Anterior cingulate cortex (tissue), 58 donors: Measurements from ENCODE around the gene PDE3A.
"Not testable (repeated sequence)": the region's sequence is repeated elsewhere in the genome, so short reads cannot be mapped to it uniquely, and the experiment has no call there.

Experiments used
- DNase-seq, 58 donors: peaks; one replicate each; lab custom pipeline; 2025; lab: John Stamatoyannopoulos, UW

Gene PDE3A

DNA sequence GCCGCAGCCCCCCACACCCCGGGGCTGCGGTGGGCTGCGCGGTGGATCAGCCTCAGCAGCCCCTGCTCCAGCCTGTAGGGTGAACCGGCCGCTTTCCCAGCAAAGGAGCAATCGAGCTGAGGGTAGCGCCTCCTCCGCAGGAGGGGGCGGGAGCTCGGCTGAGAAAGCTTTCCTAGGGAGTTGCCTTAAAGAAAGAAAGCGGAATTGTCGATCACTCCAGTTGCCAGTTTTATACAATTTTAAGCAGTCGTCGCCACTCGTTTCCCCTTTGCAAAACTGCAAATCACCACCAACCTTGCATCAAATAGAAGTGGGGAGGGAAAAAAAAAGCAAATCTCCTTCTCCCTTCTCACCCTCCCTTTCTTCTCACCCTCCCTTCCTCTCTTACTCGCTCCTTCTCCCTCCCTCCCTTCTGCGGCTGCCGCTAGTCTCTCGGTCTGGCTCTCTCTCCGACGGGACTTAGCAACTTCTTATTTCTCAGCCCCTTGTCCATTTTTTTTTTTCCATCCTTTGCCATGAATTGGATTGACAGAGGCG lies at the start of gene PDE3A:
Gene PDE3A, plus strand, starts transcription at position 424 of the 537 bp plus-strand sequence. CDS start 748 bp downstream, outside the sequence.
- peak in 43 of 58 donors; percentile 1 to 64 (median 25) for DNase-seq

DNA sequence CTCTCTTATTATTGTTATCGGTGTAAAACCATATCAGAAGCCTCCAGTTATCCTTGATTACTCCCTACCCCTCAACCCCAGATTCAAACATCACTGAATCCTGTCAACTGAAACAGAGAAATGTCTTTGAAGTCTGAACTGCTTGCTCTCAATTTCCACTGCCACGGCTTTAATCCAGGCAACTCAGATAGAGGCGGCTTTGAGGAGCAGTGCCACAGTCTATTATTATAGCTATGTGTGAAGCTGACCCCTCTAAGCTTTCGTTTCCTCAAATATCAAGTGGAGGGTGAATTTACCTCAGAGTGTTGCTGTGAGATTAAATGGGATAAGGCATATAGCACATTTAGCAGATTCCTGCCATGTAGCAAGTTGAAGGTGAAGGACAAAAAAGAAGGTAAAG lies 49.0 kb upstream of the PDE3A start:
- no peak for DNase-seq

DNA sequence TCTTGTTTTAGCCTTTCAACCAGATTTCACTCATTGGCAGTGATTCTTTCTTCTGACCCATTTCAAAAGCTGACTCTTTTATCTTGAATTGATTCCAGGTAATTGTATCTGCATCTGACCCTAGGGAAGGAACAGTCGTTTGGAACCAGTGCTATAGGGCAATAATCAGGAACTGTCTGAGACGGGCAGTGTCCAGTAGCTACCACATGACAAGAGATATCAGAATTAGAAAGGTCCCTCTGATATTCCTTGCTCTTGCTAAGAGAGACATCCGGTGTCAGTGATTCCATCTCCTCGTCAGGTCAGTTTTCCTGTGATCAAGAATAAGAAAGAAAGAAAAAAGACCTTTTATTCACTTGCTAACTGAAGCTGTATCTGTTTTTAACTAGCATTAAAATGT lies 47.8 kb upstream of the PDE3A start:
- no peak for DNase-seq

DNA sequence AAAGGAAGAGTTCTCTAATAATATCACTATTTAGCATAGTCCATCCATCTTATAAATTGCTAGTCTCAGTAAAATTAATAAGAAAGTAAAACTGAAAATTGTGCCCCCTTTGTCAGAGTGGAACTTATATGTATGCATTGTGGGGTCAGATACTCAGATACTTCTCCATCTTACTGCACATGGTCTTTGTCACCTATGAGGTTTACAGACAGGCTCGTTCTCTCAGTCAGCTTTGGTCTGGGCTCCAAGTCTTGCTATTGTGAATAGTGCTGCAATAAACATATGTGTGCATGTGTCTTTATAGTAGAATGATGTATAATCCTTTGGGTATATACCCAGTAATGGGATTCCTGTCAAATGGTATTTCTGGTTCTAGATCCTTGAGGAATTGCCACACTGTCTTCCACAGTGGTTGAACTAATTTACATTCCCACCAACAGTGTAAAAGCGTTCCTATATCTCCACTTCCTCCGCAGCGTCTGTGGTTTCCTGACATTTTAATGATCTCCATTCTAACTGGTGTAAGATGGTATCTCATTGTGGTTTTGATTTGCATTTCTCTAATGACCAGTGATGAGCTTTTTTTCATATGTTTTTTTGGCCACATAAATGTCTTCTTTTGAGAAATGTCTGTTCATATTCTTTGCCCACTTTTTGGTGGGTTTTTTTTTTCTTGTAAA lies 37.4 kb upstream of the PDE3A start:
- DNase-seq = not testable (repeated sequence)

DNA sequence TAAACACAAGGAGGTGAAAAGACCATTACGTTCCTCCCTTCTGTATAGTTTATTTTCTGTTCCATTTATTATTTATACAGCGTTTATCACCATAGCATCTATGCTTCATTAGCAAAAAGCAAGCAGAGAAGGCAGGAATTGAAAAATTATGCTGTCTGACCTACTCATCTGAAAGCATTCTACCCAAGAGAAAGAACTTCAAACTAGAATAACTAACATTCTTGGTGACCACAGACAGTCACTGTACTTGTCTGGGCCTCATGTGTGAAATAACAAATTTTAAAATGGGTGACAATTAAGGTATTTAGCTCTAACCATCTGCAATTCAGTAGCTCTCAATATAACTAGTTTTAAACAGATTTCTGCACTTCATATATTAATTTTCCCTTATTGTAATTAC lies 29.3 kb upstream of the PDE3A start:
- DNase-seq = no peak

DNA sequence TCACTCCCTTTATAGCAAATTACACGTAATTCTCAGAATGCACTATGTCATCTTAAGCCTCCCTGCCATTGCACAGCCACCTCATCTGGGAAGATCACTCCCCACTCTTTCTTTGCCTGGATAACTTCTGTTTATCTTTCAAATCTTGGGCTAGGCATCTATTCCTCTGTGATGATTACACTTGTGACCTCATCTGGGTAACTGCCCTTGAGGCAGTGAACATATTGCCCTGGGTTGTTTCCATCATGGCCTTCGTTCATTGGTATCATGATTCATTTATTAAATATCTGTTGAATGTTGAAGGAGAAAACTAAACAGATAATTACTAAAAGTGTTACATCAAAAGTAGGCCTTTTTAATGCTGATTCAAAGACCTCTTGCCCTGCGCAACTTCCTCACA lies 26.2 kb upstream of the PDE3A start:
- no peak for DNase-seq

DNA sequence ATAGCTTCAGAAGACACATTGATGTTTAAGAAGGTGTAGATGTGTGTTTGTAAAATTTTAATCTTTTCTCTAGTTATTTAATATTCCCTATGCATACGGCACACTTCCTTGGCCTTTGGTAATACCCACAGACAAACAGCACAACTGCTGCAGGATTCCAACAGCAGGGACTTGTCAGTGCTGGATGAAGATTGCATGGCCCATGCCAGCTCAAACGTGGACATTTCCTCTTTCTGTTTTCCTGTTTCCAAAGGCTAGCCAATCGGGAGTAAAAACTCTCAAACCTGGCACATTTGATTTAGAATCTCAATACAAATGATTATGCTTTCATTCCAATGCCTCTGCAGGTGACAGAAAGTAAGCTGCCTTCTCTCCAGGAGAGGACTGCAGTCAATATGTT lies 22.5 kb upstream of the PDE3A start:
- DNase-seq = no peak

DNA sequence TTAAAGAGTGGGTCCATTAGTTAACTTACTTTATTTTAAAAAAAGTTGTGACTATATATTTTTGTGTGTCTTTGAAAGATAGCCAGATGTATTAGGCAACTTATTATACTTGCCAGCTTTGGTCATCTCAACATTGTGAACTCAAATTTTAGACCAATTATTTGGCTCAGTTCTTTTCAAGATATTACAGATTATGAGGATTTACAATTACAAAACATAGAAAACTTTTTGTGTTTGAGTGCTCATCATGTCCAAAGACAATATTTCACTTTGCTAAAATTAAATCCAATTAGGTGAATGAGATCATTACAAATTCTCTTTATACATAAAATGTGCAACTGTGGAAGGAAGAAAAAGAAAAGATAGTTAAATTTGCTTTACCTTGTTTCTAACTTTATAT lies 18.3 kb upstream of the PDE3A start:
- no peak for DNase-seq

DNA sequence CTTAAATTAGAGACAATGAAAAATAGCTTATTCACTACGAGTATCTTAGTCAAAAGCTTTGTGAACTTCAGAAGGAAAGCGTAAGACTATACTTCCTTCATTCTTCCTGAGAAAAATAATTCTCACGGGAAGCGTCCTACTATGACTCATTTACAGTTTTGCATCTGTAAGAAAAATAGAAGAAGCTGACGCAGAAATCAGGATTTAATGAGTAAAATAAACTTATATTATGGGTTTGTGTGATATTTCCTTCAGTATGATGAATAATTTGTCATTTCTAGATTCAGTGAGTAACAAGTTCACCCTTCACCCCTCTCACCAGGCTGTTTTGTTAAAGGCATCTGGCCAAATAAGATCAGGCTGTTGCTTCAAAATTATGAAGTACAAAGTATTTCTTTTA lies 17.8 kb upstream of the PDE3A start:
- no peak for DNase-seq

DNA sequence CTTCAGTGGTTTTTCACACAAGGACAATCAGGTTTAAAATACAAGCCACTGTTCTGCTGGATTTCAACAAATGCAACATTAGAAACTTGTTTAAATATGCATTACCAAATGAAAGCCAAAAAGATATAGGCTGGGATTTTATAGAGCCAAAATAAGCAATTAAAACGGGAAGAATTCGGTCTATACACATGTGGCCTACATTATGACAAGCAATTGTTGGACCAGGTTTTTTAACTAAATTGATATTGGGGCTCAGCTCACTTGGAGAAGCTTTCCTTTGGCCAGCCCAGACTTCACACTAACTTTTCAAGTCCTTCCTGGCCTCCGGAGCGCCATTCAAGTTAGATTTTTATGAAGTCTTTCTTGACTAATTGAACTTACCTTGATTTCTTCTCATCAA lies 16.9 kb upstream of the PDE3A start:
- no peak for DNase-seq

DNA sequence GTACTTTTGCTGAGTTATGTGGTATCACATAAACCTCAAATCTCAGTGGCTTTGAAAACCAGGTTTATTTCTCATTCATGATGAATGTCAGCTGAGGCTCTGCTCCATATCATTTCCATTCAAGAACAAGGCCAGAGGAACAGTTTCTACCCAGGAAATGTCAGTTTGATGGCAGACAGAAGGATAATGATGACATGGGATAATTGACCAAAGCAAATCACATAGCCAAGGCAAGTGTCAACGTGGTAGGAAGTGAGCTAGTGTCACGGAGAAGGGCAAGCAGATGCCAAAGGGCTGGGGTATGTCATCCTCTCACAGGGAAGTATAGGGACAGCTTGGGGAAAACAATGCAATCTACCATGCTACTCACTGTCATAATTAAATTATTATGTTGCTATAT lies 12.3 kb upstream of the PDE3A start:
- DNase-seq = no peak

DNA sequence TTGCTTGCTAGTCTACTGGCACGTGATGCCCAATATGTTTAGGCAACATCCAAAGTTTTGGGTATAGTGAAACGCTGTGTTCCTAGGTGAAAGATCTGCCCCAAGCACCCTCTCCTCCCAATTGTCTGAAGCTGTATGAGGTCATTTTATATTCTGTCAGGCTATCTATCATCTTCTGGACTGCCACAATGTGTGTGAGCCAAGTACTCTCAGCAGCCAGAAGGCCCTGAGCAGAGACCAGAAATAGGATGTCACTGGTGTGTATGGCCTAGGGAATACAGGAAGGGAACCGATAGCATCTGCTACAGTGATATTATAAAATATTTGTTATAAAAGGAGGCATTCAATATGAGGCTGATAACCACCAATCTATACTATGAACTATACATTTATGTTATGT lies 7.9 kb upstream of the PDE3A start:
- DNase-seq = no peak

DNA sequence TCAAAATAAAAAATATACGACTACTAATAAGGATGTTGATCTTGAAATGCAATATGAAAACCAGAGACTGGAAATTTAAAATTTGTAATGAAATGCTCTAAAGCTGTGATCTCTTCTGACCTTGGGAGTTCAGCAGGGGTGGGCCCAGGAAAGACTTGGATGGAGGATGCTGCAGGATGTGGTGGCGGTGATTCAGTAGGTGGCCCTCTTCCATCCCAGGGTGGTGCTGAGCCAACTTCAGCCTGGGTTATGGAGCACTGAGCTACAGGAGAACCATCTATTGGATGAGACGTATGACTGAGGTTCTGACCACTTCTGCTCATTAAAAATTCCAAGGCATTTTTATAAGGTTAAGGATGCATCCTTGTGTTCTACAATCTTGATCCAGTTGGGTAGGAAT lies 6.9 kb upstream of the PDE3A start:
- DNase-seq = no peak

DNA sequence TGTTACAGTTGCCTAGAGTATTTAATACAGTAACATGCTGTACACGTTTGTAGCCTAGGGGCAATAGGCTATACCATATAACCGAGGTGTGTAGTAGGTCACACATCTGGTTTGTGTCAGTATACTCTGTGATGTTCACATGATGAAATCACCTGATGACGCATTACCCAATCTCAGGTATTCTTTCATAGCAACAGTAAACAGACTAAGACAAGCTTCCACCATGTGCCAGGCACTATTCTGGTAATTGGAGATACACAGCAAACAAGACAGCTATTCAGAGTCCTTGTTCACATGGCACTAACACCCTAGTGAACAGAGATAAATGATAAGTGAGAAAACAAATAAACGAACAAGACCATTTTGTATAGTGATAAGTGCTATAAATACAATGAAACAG lies 3.8 kb upstream of the PDE3A start:
- DNase-seq = no peak

DNA sequence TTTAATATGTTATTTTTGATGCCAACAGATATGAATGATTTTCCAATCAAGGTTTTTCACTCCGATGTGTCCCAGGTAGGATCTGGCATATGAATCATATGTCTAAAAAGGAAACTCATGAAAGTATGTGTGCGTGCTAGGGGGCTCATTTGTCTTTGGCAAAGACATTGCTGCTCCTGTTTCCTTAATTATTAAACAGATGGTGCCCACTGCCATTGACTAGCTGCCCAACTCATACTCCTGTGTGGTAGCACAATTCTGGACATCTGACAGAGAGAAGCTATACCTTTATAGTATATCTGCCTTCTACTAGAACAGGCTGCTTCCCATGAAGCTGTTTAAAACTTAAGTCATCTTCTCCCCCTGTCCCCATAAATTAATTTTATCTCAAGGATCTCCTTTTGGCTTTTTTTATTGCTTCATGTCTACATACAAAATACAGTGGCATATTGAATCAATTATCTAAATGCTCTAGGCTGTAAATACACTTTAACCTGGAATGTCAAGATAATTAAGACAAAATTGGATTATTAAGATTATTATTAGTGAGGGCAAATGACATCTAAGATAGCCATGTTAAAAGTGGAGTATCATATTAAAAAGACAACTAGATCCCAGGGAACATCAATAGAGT lies 1.4 kb upstream of the PDE3A start:
- no peak for DNase-seq

DNA sequence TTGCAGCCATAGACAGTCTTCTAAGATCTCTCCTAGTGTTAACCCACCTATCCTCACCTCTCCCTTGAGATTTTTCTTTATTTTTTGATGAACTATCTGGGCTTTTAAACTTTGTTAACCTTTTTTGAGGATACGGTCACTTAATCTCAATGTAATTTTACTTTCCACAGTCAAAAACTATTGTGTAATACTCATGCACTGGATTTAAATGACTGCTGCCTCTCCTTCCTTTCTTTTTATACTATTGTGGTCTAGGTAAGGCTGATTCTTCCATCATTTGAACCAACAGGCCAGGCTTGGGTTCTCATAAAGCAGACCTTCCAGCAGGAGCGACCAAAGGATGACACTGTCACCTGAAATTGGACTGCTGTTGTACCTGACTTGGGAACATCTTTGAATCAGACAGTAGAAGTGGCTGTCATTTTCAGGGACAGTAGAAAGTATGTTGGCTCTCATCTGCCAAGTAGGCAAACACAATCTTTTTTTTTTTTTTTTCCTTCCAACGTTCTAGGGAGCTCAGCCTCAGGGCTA lies 689 bp upstream of the PDE3A start:
- peak in 2 of 58 donors; percentile 20 to 50 for DNase-seq

DNA sequence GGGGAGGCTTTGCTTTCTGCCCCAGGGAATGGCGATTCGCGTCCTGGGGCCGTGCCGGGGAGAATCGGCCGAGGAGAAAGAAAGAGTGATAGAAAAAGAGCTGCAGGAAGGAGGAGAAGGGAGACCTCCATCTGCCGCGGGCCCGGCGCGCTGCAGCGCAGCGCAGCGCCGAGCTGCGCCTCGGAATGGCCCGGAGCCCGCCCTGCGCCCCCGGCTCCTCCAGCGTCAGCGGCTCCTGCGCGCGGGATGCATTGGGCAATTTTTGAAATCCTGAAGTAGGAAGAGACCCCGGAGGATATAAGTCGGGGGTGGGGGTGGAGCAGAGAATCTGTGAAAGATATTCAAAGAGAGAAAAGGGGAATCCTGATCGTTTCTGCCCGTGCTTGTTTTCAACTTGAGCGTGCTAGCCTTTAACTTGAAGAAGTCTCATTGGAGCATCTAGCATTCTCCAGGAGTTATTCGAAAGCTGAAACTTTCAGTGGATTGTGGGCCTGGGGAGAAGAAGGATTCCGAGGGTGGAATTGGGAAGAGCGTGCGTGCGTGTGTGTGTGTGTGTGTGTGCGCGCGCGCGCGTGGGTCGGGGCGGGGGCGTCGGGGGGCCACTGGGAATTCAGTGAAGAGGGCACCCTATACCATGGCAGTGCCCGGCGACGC lies 441 bp downstream of the PDE3A start:
- DNase-seq = peak in 27 of 58 donors; percentile 3 to 63 (median 25)

DNA sequence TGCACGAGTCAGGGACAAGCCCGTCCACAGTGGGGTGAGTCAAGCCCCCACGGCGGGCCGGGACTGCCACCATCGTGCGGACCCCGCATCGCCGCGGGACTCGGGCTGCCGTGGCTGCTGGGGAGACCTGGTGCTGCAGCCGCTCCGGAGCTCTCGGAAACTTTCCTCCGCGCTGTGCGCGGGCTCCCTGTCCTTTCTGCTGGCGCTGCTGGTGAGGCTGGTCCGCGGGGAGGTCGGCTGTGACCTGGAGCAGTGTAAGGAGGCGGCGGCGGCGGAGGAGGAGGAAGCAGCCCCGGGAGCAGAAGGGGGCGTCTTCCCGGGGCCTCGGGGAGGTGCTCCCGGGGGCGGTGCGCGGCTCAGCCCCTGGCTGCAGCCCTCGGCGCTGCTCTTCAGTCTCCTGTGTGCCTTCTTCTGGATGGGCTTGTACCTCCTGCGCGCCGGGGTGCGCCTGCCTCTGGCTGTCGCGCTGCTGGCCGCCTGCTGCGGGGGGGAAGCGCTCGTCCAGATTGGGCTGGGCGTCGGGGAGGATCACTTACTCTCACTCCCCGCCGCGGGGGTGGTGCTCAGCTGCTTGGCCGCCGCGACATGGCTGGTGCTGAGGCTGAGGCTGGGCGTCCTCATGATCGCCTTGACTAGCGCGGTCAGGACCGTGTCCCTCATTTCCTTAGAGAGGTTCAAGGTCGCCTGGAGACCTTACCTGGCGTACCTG lies 1.1 kb downstream of the PDE3A start:
- peak in 43 of 58 donors; percentile 4 to 68 (median 35) for DNase-seq

DNA sequence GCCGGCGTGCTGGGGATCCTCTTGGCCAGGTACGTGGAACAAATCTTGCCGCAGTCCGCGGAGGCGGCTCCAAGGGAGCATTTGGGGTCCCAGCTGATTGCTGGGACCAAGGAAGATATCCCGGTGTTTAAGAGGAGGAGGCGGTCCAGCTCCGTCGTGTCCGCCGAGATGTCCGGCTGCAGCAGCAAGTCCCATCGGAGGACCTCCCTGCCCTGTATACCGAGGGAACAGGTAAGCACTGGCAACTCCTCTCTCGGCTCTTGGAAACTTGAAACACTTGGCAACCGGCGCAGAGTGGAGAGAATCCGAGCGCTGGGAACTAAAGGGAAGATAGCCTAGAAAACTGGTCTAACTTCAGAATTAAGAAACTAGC lies 1.7 kb downstream of the PDE3A start:
- DNase-seq = peak in 5 of 58 donors; percentile 1 to 46 (median 25)

DNA sequence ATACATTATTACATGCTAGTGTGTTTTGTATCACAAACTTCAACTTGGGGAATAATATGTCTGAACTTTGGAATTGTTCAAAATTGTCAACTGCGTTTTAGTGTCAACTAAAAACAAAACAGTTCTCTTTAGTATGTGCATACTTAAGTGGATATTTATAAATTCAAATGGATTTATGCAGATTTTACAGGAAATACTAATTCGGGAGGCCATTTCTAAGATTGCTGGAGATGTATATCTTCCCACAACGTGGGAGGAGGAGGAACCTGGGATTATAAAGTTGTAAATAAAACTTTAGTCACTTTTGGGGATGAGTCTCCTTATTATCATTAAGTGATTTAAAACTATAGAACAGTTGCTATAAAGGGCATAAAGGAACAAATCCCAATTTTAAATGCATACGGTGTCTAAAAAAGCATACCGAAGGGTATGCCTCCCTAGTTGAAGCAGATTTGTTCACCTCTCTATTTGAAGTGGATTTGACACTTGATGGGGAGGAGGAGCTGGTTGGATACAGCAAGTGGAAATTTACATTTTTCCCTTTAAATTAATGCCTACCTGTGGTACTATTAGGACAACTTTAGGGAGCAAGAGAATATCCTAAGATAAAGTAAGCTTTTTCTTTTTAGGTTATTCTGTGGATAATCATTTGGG lies 2.7 kb downstream of the PDE3A start:
- no peak for DNase-seq
